AG04450 (cell line): ENCODE measurements around the gene TAF3. TPM values are rescaled to one million over a fixed set of nuclear protein-coding genes. Genes with fewer than 3 reads are reported as not detected.

Source experiments
- CTCF ChIA-PET: fragments of 300-600, 350-600 bp; formaldehyde crosslinking; extraction: SDS; loops from one replicate; lab custom pipeline; 2022; ENCODE audit warnings: antibody characterized with exemption, inconsistent platforms; lab: Charles Lee
- POLR2A ChIA-PET: fragments of 350-600 bp; formaldehyde crosslinking; extraction: SDS; loops from one replicate; lab custom pipeline; 2021; ENCODE audit warnings: antibody characterized with exemption, inconsistent platforms; lab: Yijun Ruan, JAX
- DNase-seq: peaks from one replicate; pipeline ENCODE4 v3.0.0-alpha.2; 2011; ENCODE audit warnings: low read depth, low spot score
- H3K27ac ChIP-seq: one replicate; pipeline ENCODE4 v1.5.1; 2012; ENCODE audit warnings: low read depth, low read length, control low read depth
- H3K27me3 ChIP-seq: one replicate; pipeline ENCODE4 v1.6.0; 2012; ENCODE audit warnings: low read length; ENCODE audit not compliant: control insufficient read depth, insufficient read depth
- H3K4me3 ChIP-seq: 2 replicates; pipeline ENCODE4 v1.5.1; 2011; ENCODE audit warnings: mild to moderate bottlenecking, low read depth, low read length, control low read depth
- H3K9me3 ChIP-seq: 2 replicates; pipeline ENCODE4 v1.5.1; 2012; ENCODE audit warnings: low read length; ENCODE audit not compliant: control insufficient read depth, insufficient read depth
- CTCF ChIP-seq: IDR thresholded peaks from 2 replicates; pipeline ENCODE4 v1.5.1; 2011; ENCODE audit warnings: low read depth, low read length, control low read depth, inconsistent platforms
- polyA plus RNA-seq: library from polyadenylated mRNA; depleted of rRNA; stranded (reverse); fragments of >200 nt; gene quantifications from 2 replicates; pipeline ENCODE4 v1.2.3, GENCODE V29; 2011

TAF3 gene
- polyA plus RNA-seq, 1 experiment: 3.1 TPM

- ChIA-PET CTCF (no interaction called here), POLR2A (no interaction called here)
- Histone ChIP-seq H3K9me3 (no peaks in the 10 kb centered on the region), H3K4me3 (no peak overlapping the region), H3K27me3 (no peaks in the 10 kb centered on the region), H3K27ac (no peak overlapping the region)
- TF ChIP-seq CTCF: no peak
- no peak for DNase-seq
Observed at GRCh38 chr10:7942859-7943258, 124.6 kb downstream of the TAF3 start.

GRCh38 chr10:7944215-7944480 is 125.8 kb downstream of the TAF3 start:
- Histone ChIP-seq H3K9me3 (no peaks in the 10 kb centered on the region), H3K27me3 (no peaks in the 10 kb centered on the region), H3K4me3 (no peak overlapping the region), H3K27ac (no peak overlapping the region)
- TF ChIP-seq CTCF: no peak
- no peak for DNase-seq
- POLR2A ChIA-PET: no interaction called here
- CTCF ChIA-PET: no interaction called here

GRCh38 chr10:7944537-7944936 is 126.2 kb downstream of the TAF3 start:
- POLR2A ChIA-PET: no interaction called here
- no peak overlapping the region for H3K27ac ChIP-seq
- H3K4me3 ChIP-seq: no peak overlapping the region
- DNase-seq: no peak
- no peak for TF ChIP-seq CTCF
- H3K27me3 ChIP-seq: no peaks in the 10 kb centered on the region
- CTCF ChIA-PET: no interaction called here
- no peaks in the 10 kb centered on the region for H3K9me3 ChIP-seq

- no peak for TF ChIP-seq CTCF
- Histone ChIP-seq H3K27ac (no peak overlapping the region), H3K4me3 (no peak overlapping the region), H3K9me3 (no peaks in the 10 kb centered on the region), H3K27me3 (no peaks in the 10 kb centered on the region)
- ChIA-PET CTCF (no interaction called here), POLR2A (interaction anchor here (0.5 kb wide), 1 partner anchor 9 kb away, joined by 3 read pairs; no protein-coding TSS in a partner anchor)
- no peak for DNase-seq
Observed at GRCh38 chr10:7945034-7945433, 126.7 kb downstream of the TAF3 start.

- DNase-seq: no peak
- Histone ChIP-seq H3K27me3 (no peaks in the 10 kb centered on the region), H3K4me3 (no peak overlapping the region), H3K9me3 (peaks cover under 1% of the 10 kb centered on the region; the same call in 1 of the 2 replicates), H3K27ac (no peak overlapping the region)
- no peak for TF ChIP-seq CTCF
- CTCF ChIA-PET: no interaction called here
- POLR2A ChIA-PET: interaction anchor here (0.5 kb wide), 1 partner anchor 10 kb away, joined by 3 read pairs; no protein-coding TSS in a partner anchor
Observed at GRCh38 chr10:7945469-7946187, 127.3 kb downstream of the TAF3 start.
